Endometrium (tissue), 2 donors: ENCODE results near the gene ABCA10.
"Not testable (repeated sequence)": the region's sequence is repeated elsewhere in the genome, so short reads cannot be mapped to it uniquely, and the experiment has no call there.

Experiments
- FAIRE-seq: peaks from 2 replicates; lab custom pipeline; 2012; peaks lifted over from hg19 to GRCh38; lab: Jason Lieb, UNC
- donor health status: control.
- donor health status: control.

The ABCA10 gene

GRCh38 chr17:69168642-69169041 lies 60.0 kb downstream of the ABCA10 start:
- FAIRE-seq = not testable (repeated sequence)

GRCh38 chr17:69166957-69167356 lies 61.7 kb downstream of the ABCA10 start:
- FAIRE-seq = no peak

GRCh38 chr17:69164206-69164605 lies 64.4 kb downstream of the ABCA10 start:
- no peak for FAIRE-seq

- FAIRE-seq = no peak
Observed at GRCh38 chr17:69159418-69159817, 69.2 kb downstream of the ABCA10 start.

- no peak for FAIRE-seq
Observed at GRCh38 chr17:69154267-69154666, 74.4 kb downstream of the ABCA10 start.

GRCh38 chr17:69150333-69150732 lies 78.3 kb downstream of the ABCA10 start:
- no peak for FAIRE-seq

- no peak for FAIRE-seq
Observed at GRCh38 chr17:69147460-69147859, 81.2 kb downstream of the ABCA10 start.

GRCh38 chr17:69144331-69145255 lies 84.0 kb downstream of the ABCA10 start:
- no peak for FAIRE-seq

- FAIRE-seq = no peak
Observed at GRCh38 chr17:69143683-69144231, 84.9 kb downstream of the ABCA10 start.

- FAIRE-seq = no peak
Observed at GRCh38 chr17:69143151-69143550, 85.5 kb downstream of the ABCA10 start.

GRCh38 chr17:69142175-69142802 lies 86.3 kb downstream of the ABCA10 start:
- no peak for FAIRE-seq

- no peak for FAIRE-seq
Observed at GRCh38 chr17:69141431-69142174, 87.0 kb downstream of the ABCA10 start, which contains the start of gene ABCA6. TSS of gene ABCA6 (minus strand) at chr17:69141895. CDS start at chr17:69140703, 1,192 bp downstream.

GRCh38 chr17:69134112-69134511 lies 94.5 kb downstream of the ABCA10 start:
- FAIRE-seq = no peak

GRCh38 chr17:69130627-69131296 lies 97.9 kb downstream of the ABCA10 start:
- FAIRE-seq = no peak

- no peak for FAIRE-seq
Observed at GRCh38 chr17:69123626-69124025, 105.0 kb downstream of the ABCA10 start.

GRCh38 chr17:69122065-69122464 lies 106.6 kb downstream of the ABCA10 start:
- no peak for FAIRE-seq

GRCh38 chr17:69117855-69118784 lies 110.5 kb downstream of the ABCA10 start:
- no peak for FAIRE-seq

GRCh38 chr17:69111794-69112193 lies 116.8 kb downstream of the ABCA10 start:
- no peak for FAIRE-seq

GRCh38 chr17:69105907-69106730 lies 122.5 kb downstream of the ABCA10 start:
- no peak for FAIRE-seq
